Stimulated activated CD4-positive, alpha-beta T cell treated with anti-CD3 and anti-CD28 coated beads, Interleukin-4, amount 100 ng/mL, for 24 hours (primary cell): ENCODE results near the gene AGAP1.

Experiments
- DNase-seq: peaks from one replicate; pipeline ENCODE4 v3.0.0-alpha.2; 2020

AGAP1 gene

GRCh38 chr2:235493775-235494715 lies at the start of gene AGAP1:
TSS of gene AGAP1 (plus strand) at chr2:235494043.
- no peak for DNase-seq

GRCh38 chr2:235444101-235444597 lies 49.7 kb upstream of the AGAP1 start:
- no peak for DNase-seq

GRCh38 chr2:235445116-235445515 lies 48.7 kb upstream of the AGAP1 start:
- DNase-seq, result no peak

- no peak for DNase-seq
Measured at GRCh38 chr2:235446082-235446481, 47.8 kb upstream of the AGAP1 start.

- no peak for DNase-seq
Measured at GRCh38 chr2:235447210-235447609, 46.6 kb upstream of the AGAP1 start.

GRCh38 chr2:235449568-235449967 lies 44.3 kb upstream of the AGAP1 start:
- DNase-seq, result no peak

- no peak for DNase-seq
Measured at GRCh38 chr2:235453605-235454151, 40.2 kb upstream of the AGAP1 start.

- no peak for DNase-seq
Measured at GRCh38 chr2:235458839-235459273, 35.0 kb upstream of the AGAP1 start.

- DNase-seq, result no peak
Measured at GRCh38 chr2:235460548-235461047, 33.2 kb upstream of the AGAP1 start.

GRCh38 chr2:235461763-235462414 lies 32.0 kb upstream of the AGAP1 start:
- no peak for DNase-seq

GRCh38 chr2:235462415-235462790 lies 31.4 kb upstream of the AGAP1 start:
- DNase-seq, result no peak

- no peak for DNase-seq
Measured at GRCh38 chr2:235463893-235464292, 29.9 kb upstream of the AGAP1 start.

- no peak for DNase-seq
Measured at GRCh38 chr2:235467588-235467987, 26.3 kb upstream of the AGAP1 start.

GRCh38 chr2:235468978-235469655 lies 24.7 kb upstream of the AGAP1 start:
- DNase-seq, result no peak

GRCh38 chr2:235471186-235471747 lies 22.6 kb upstream of the AGAP1 start:
- no peak for DNase-seq

GRCh38 chr2:235472443-235472842 lies 21.4 kb upstream of the AGAP1 start:
- no peak for DNase-seq

GRCh38 chr2:235478609-235479008 lies 15.2 kb upstream of the AGAP1 start:
- DNase-seq, result no peak

- no peak for DNase-seq
Measured at GRCh38 chr2:235479604-235480003, 14.2 kb upstream of the AGAP1 start.

- no peak for DNase-seq
Measured at GRCh38 chr2:235480614-235481013, 13.2 kb upstream of the AGAP1 start.

GRCh38 chr2:235483313-235483712 lies 10.5 kb upstream of the AGAP1 start:
- no peak for DNase-seq

GRCh38 chr2:235485362-235485761 lies 8.5 kb upstream of the AGAP1 start:
- DNase-seq, result no peak

- no peak for DNase-seq
Measured at GRCh38 chr2:235486729-235487128, 7.1 kb upstream of the AGAP1 start.

GRCh38 chr2:235489897-235490296 lies 3.9 kb upstream of the AGAP1 start:
- no peak for DNase-seq
